HG02759 (cell line): ENCODE data around the gene SSR1.

ENCODE experiments used
- ATAC-seq: cut with Tn5 transposase; IDR thresholded peaks from one replicate; pipeline ENCODE4 v1.9.1; 2021; ENCODE audit warnings: mild to moderate bottlenecking, moderate library complexity; ENCODE audit not compliant: unreplicated experiment

SSR1 gene

DNA sequence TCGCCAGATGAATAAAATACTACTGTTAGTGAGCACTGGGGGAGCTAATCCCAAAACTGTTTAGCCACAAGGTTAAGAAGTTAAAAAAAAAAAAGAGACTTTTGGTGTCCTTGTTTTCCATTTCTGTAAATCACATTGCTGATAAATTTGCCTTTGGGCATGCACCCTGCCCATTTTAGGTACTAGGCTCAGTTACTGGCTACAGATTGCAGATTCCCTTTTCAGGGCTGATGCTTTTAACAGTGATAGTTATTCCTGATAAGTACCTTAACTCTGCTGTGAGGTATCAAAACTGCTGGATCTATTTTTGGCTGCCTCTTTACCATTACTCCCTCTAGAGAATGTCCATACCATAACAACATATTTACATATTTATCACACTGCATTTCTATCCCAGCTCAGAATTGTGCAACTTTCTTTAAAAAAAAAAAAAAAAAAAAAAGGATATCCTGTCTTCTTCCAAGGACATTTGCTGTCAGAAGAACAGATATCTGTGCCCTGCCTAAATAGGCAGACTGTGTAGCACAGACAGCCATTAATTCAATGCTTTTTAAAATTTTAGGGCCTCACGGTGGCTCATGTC is 94.5 kb downstream of the SSR1 start:
- ATAC-seq, result no peak
